VCaP (cell line): Measurements from ENCODE around the gene DMBT1.
"Not testable (repeated sequence)": the region's sequence is repeated elsewhere in the genome, so short reads cannot be mapped to it uniquely, and the experiment has no call there.

ENCODE experiments used
- H3K27ac ChIP-seq: fragments of 450-650 bp; 2 replicates; pipeline ENCODE4 v1.5.1; 2017
- CTCF ChIP-seq: fragments of 450-650 bp; conservative IDR thresholded peaks from 2 replicates; pipeline ENCODE4 v1.5.1; 2017; ENCODE audit warnings: mild to moderate bottlenecking, moderate library complexity

Gene DMBT1

DNA sequence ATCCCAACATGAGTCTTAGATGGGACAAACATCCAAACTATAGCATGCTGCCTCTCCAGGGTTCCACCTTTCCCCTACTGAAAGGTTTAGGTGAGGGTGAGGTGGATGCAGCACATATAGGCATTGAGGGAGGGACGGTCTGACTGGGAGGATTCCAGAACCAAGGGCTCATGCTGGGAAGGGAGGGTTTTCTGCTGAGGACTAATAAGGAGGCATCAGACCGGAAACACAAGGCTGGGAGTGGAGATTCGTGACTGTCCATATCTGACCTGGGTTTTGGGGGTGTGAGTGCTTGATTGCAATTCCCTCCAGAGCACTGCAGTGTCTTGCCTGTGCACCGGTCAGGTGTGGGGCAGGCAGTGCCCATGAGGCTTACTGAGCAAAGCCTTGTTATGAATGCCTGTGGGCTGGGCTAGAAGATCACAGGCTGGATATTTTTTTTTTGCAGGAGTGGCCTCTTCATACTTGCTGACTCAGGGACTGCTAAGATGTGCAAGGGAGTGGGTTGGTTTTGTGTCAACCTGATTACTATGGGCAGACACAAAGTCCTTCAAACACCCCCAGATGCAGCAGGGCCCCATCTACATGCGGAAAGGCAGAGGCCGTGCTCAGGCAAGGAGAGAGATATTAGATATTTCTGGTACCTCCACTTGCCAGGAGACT, 26.7 kb downstream of the DMBT1 start:
- no peak overlapping the region for H3K27ac ChIP-seq
- no peak for TF ChIP-seq CTCF

- no peak overlapping the region for H3K27ac ChIP-seq
- TF ChIP-seq CTCF, result no peak
Observed at GRCh38 chr10:122588381-122588780, 27.8 kb downstream of the DMBT1 start.

- no peak overlapping the region for H3K27ac ChIP-seq
- no peak for TF ChIP-seq CTCF
Observed at GRCh38 chr10:122590153-122590552, 29.6 kb downstream of the DMBT1 start.

DNA sequence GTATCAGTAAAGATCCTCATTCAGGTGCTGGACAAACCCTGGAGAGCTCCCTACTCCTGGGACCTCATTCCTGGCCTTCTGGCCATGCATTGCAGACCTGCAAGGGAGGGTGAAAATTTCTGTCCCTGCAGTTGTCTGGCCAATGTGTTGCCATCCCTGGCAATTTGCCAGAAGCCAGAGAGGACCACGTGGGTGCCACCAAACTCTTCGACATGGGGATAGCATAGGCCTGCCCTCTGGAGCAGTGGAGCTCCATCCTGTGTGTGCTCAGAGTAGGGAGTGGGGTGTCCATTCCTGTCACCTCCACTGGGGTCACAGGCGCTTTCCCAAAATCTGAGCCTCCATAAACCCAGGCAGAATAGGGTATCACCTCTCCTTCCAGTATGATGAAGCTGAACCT, 31.2 kb downstream of the DMBT1 start:
- H3K27ac ChIP-seq, result no peak overlapping the region
- no peak for TF ChIP-seq CTCF

DNA sequence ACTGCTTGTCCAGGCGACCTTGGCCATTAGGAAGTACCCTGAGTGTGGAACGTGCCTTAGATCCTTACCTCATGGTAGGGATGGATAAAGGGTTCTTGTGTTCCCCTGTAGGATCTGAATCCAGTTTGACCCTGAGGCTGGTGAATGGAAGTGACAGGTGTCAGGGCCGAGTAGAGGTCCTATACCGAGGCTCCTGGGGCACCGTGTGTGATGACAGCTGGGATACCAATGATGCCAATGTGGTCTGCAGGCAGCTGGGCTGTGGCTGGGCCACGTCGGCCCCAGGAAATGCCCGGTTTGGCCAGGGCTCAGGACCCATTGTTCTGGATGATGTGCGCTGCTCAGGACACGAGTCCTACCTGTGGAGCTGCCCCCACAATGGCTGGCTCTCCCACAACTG, 31.6 kb downstream of the DMBT1 start:
- H3K27ac ChIP-seq, result no peak overlapping the region
- no peak for TF ChIP-seq CTCF

GRCh38 chr10:122617476-122618270, 57.1 kb downstream of the DMBT1 start:
- no peak overlapping the region for H3K27ac ChIP-seq
- no peak for TF ChIP-seq CTCF

GRCh38 chr10:122618461-122619165, 58.1 kb downstream of the DMBT1 start:
- no peak for TF ChIP-seq CTCF
- H3K27ac ChIP-seq, result no peak overlapping the region

- H3K27ac ChIP-seq, result not testable (repeated sequence)
Observed at GRCh38 chr10:122620961-122621360, 60.4 kb downstream of the DMBT1 start.
